Measurements from ENCODE around the gene FRMD8. TPM values are rescaled to one million over a fixed set of nuclear protein-coding genes. Genes with fewer than 3 reads are reported as not detected.
A peak's percentile ranks its signal among the peaks of the same experiment; 100 is the strongest.

The FRMD8 gene
- total and polyA plus RNA-seq, 9 of the 15 experiments (the other 6 are each of a cell fraction or from before 2014, with no cell fraction given), result 4.5 to 54.5 (median 15.8) TPM

- peak overlapping the region; percentile 37; the same call in 1 of the 2 replicates for H3K4me3 ChIP-seq
- peak overlapping the region; percentile 80 for H3K4me2 ChIP-seq (ENCODE audit: insufficient read depth, low read length)
- no peaks in the 10 kb centered on the region; the same call in 1 of the 2 replicates for H3K9me3 ChIP-seq (replicated peaks; ENCODE audit: control insufficient read depth, insufficient read depth, low read depth, low read length)
- H3K36me3 ChIP-seq (ENCODE audit: control insufficient read depth, insufficient read depth, low read length), result peaks cover 3% of the 10 kb centered on the region; the same call in 2 of the 3 replicates
- in situ Hi-C loops (cut with MboI) (no loop called here), intact Hi-C loops (cut with micrococcal nuclease) (loop anchor here (1.0 to 2.0 kb wide), 3 partner anchors 33 to 127 kb away; no protein-coding TSS in a partner anchor)
- peak overlapping the region; percentile 86 for H2AFZ ChIP-seq (ENCODE audit: low read depth, low read length)
- no peaks in the 10 kb centered on the region for H4K20me1 ChIP-seq (replicated peaks; ENCODE audit: control insufficient read depth, insufficient read depth, low read length)
- no peaks in the 10 kb centered on the region for H3K27me3 ChIP-seq (ENCODE audit: control insufficient read depth in 2 of 2, insufficient read depth in 2 of 2, low read length in 2 of 2)
- BruUV-seq (replicated peaks), result no TSS peak
- ChIA-PET CTCF (ENCODE audit: low intra/inter-chr PET ratio) (interaction anchor here (0.6 to 1.6 kb wide), 4 partner anchors 34 to 434 kb away, joined by 3 to 7 read pairs (median 4); no protein-coding TSS in a partner anchor), POLR2A (interaction anchor here (0.5 to 16.2 kb wide), 8 partner anchors 9 to 211 kb away, joined by 3 to 253 read pairs (median 4); partner anchors contain the start of genes MALAT1 and NEAT1)
- H3K9ac ChIP-seq (ENCODE audit: insufficient read depth in 1 of 2, low read depth in 2 of 2, low read length in 2 of 2), result peak overlapping the region; percentile 85 to 88
- peak overlapping the region; percentile 93 for H3K27ac ChIP-seq (ENCODE audit: extremely low read depth, low read depth, low read length)
- peaks cover 37 to 86% of the 10 kb centered on the region in 2 experiments for H3K4me1 ChIP-seq (replicated peaks in 1 of 2; ENCODE audit: control insufficient read depth in 2 of 2, insufficient read depth in 2 of 2, low read length in 2 of 2)
- no peak for ATAC-seq
- FAIRE-seq, result no peak
- no peak for DNase-seq (ENCODE audit: extremely low read depth in 1 of 4, low spot score in 3 of 4)
- WGBS (ENCODE audit: insufficient coverage, low coverage, missing lambda C conversion rate), result 22% methylated on average over 12 of the region's 12 CpGs
- H3K9me1 ChIP-seq (ENCODE audit: control insufficient read depth, insufficient read depth, low read length), result no peaks in the 10 kb centered on the region
- peaks cover 13% of the 10 kb centered on the region for H3K79me2 ChIP-seq (ENCODE audit: control insufficient read depth, insufficient read depth, low read length)
- TF ChIP-seq SMARCA5 (IDR thresholded peaks at IDR 0.05) (peak; percentile 41), ZNF583 (CRISPR knock-in tag; IDR thresholded peaks at IDR 0.05) (no peak), HDGF (IDR thresholded peaks at IDR 0.05) (peak; percentile 86; the same call in 1 of the 2 replicates), TEAD1 (CRISPR knock-in tag; IDR thresholded peaks at IDR 0.05) (0 out of 4 replicates have a peak, but pooled peaks of 1 of the 2 experiments have one; percentile 9), ZNF408 (CRISPR knock-in tag; IDR thresholded peaks at IDR 0.05; ENCODE audit: low read depth) (no peak), ZBTB7A (IDR thresholded peaks at IDR 0.05; ENCODE audit: borderline replicate concordance, control insufficient read depth, low read depth, low read length) (peak; percentile 40; the same call in 1 of the 2 replicates), ILF3 (IDR thresholded peaks at IDR 0.05; ENCODE audit: borderline replicate concordance) (no peak), PURB (CRISPR knock-in tag; IDR thresholded peaks at IDR 0.05; ENCODE audit: low read depth) (no peak), IFI16 (CRISPR knock-in tag; IDR thresholded peaks at IDR 0.05) (no peak), NFRKB (IDR thresholded peaks at IDR 0.05; ENCODE audit: low read depth) (no peak), NFIC (IDR thresholded peaks at IDR 0.05) (0 out of 2 replicates have a peak, but pooled peaks have one; percentile 3), SLC30A9 (CRISPR knock-in tag; IDR thresholded peaks at IDR 0.05) (no peak), ZNF830 (CRISPR knock-in tag; IDR thresholded peaks at IDR 0.05) (no peak), RNF219 (CRISPR knock-in tag; IDR thresholded peaks at IDR 0.05) (no peak), KLF6 (CRISPR knock-in tag; IDR thresholded peaks at IDR 0.05; ENCODE audit: borderline replicate concordance) (no peak), ZNF398 (CRISPR knock-in tag; IDR thresholded peaks at IDR 0.05) (no peak), MED1 (CRISPR knock-in tag; IDR thresholded peaks at IDR 0.05; ENCODE audit: borderline replicate concordance) (no peak), SIN3A (IDR thresholded peaks at IDR 0.05; ENCODE audit: borderline replicate concordance in 2 of 2, control insufficient read depth in 1 of 2, low read depth in 2 of 2, low read length in 2 of 2) (0 out of 4 replicates have a peak, but pooled peaks of 1 of the 2 experiments have one; percentile 21), ZC3H4 (CRISPR knock-in tag; IDR thresholded peaks at IDR 0.05; ENCODE audit: borderline replicate concordance) (0 out of 2 replicates have a peak, but pooled peaks have one; percentile 39)
Observed at GRCh38 chr11:65382804-65383368, 3.6 kb upstream of the FRMD8 start.

Measured in K562 (cell line).